ENCODE data around the gene SMG7. TPM values are rescaled to one million over a fixed set of nuclear protein-coding genes. Genes with fewer than 3 reads are reported as not detected.

The SMG7 gene
- total RNA-seq, 4 donors from 2014 or later, result 40.4 to 56.6 (median 51.1) TPM

DNA sequence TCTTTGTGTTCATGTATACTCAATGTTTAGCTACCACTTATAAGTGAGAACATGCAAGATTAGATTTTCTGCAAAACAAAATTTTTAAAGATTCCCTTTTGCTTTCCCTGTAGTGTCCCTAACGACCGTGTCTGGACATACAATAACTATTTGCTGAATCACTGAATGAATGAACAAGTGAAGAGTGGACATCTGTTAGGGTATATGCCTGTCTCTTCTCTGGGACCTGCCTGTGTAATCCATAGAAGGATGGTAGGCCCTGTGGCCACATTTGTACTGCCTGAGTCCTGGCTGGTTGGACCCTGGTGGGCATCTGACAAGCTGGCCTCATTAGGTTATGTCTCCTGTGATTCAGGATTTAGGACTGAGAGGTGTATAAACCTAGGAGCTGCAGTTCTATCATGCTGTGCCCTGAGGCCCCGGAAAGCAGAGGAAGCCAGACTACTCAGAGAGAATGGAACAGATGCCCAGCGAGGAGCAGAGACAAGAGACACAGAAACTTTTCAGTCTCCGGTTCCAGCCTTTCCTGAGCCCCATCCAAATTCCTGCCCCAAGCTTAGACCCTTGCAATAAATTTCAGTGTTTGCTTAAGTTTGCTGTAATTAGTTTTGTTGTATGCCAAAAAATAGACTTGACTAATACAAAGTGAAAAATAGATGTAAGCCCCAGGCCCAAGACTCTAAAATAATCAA lies 125.5 kb downstream of the SMG7 start:
- no peak overlapping the region for H3K4me3 ChIP-seq

DNA sequence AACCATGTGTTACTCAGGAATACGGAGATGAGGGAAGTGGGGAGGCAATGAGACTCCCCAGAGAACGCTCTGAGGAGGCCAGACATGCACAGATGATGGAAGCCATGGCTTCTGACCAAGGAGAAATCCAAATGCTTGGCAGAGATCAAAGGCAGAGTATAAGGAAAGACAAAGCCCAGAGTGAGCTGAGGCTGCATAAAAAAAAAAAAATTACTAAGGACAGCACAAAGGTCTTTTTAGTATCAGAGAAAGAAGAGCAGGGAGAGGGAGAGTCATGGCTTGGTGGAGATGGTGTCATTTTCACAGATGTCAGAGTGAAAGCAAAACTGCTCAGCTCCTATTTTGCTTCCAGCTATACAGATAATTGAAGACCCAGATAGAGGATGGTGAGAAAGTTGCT lies 126.1 kb downstream of the SMG7 start:
- Histone ChIP-seq H3K36me3 (no peaks in the 10 kb centered on the region), H3K9me3 (no peaks in the 10 kb centered on the region), H3K4me1 (peaks cover 0 to 16% (median 3%) of the 10 kb centered on the region in 4 donors), H3K27me3 (no peaks in the 10 kb centered on the region), H3K27ac (peak overlapping the region in 3 of 4 donors; percentile 1 to 40 (median 30)), H3K4me3 (no peak overlapping the region)
- TF ChIP-seq POLR2A (IDR thresholded peaks at IDR 0.05), result no peak
- no peak for TF ChIP-seq EP300 (IDR thresholded peaks at IDR 0.05)
- TF ChIP-seq, protein P1, sequence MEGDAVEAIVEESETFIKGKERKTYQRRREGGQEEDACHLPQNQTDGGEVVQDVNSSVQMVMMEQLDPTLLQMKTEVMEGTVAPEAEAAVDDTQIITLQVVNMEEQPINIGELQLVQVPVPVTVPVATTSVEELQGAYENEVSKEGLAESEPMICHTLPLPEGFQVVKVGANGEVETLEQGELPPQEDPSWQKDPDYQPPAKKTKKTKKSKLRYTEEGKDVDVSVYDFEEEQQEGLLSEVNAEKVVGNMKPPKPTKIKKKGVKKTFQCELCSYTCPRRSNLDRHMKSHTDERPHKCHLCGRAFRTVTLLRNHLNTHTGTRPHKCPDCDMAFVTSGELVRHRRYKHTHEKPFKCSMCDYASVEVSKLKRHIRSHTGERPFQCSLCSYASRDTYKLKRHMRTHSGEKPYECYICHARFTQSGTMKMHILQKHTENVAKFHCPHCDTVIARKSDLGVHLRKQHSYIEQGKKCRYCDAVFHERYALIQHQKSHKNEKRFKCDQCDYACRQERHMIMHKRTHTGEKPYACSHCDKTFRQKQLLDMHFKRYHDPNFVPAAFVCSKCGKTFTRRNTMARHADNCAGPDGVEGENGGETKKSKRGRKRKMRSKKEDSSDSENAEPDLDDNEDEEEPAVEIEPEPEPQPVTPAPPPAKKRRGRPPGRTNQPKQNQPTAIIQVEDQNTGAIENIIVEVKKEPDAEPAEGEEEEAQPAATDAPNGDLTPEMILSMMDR (IDR thresholded peaks at IDR 0.05), result no peak
- DNase-seq (ENCODE audit: low spot score in 2 of 2), result no peak
- 18 to 36% methylated on average over 2 of the region's 2 CpGs for WGBS, 2 donors

More for the DNA sequence above, 125.5 kb downstream of the SMG7 start:
- TF ChIP-seq POLR2A (IDR thresholded peaks at IDR 0.05) (no peak), EP300 (IDR thresholded peaks at IDR 0.05) (no peak)
- TF ChIP-seq, protein P1 (IDR thresholded peaks at IDR 0.05), result no peak
- Histone ChIP-seq H3K36me3 (no peaks in the 10 kb centered on the region), H3K27me3 (no peaks in the 10 kb centered on the region), H3K27ac (peak overlapping the region in 2 of 4 donors; percentile 1 to 40), H3K4me1 (peaks cover 0 to 14% (median 3%) of the 10 kb centered on the region in 4 donors), H3K9me3 (no peaks in the 10 kb centered on the region)
- DNase-seq (ENCODE audit: low spot score in 2 of 2), result no peak
- 56 to 62% methylated on average over 5 of the region's 5 CpGs for WGBS, 2 donors

DNA sequence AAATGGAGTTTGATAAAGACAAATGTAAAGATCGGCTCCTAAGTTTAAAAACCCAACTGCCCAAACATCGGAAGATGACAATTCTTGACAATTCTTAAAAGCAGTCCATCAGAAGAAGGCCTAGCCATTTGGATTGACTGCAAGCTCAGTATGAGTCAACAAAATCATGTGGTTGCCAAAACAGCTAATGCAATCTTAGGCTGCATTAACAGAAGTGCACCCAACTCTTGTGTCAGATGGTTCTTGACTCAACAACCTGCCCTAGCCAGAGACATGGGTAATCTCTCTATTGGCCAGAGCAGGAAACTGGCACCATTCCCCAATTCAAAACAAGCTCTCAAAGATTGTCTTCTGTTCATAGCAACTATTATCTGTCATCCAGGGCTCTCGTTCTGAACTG lies 127.8 kb downstream of the SMG7 start:
- DNase-seq (ENCODE audit: low spot score in 2 of 2), result peak in 1 of 2 donors; percentile 66
- Histone ChIP-seq H3K36me3 (no peaks in the 10 kb centered on the region), H3K9me3 (no peaks in the 10 kb centered on the region), H3K27me3 (no peaks in the 10 kb centered on the region), H3K27ac (no peak overlapping the region), H3K4me3 (no peak overlapping the region), H3K4me1 (peaks cover 0 to 25% (median 6%) of the 10 kb centered on the region in 4 donors)
- TF ChIP-seq EP300 (IDR thresholded peaks at IDR 0.05) (peak in 1 of 2 donors; percentile 77), POLR2A (IDR thresholded peaks at IDR 0.05) (no peak)
- TF ChIP-seq, protein P1 (IDR thresholded peaks at IDR 0.05), result no peak
- WGBS, 2 donors, result 75 to 76% methylated on average over 3 of the region's 3 CpGs

DNA sequence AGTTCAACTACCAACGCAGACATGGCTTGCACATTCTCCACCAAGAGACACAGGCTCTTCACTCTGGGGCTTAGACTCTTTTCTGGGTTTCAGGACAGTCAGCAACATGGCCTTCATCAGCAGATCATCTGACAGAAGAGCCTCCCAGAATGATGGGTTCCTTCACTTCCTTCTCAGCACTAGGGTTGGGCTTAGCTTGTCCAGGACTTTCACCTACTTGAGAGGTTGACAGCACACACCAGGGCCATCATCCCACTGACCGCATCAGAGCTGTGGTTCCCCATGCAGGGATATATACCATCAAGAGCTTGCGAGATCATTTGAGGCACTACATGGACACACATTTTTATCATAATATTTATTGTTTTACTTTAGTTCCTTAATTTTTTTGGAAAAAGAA lies 128.3 kb downstream of the SMG7 start:
- no peaks in the 10 kb centered on the region for H3K9me3 ChIP-seq
- no peak for DNase-seq (ENCODE audit: low spot score in 2 of 2)
- TF ChIP-seq EP300 (IDR thresholded peaks at IDR 0.05), result no peak
- TF ChIP-seq, protein P1 (IDR thresholded peaks at IDR 0.05), result no peak
- TF ChIP-seq POLR2A (IDR thresholded peaks at IDR 0.05), result no peak
- peaks cover 0 to 25% (median 6%) of the 10 kb centered on the region in 4 donors for H3K4me1 ChIP-seq
- WGBS, 2 donors, result 82 to 93% methylated on average over 3 of the region's 3 CpGs
- no peaks in the 10 kb centered on the region for H3K27me3 ChIP-seq
- H3K36me3 ChIP-seq, result no peaks in the 10 kb centered on the region
- no peak overlapping the region for H3K4me3 ChIP-seq
- H3K27ac ChIP-seq, result no peak overlapping the region

DNA sequence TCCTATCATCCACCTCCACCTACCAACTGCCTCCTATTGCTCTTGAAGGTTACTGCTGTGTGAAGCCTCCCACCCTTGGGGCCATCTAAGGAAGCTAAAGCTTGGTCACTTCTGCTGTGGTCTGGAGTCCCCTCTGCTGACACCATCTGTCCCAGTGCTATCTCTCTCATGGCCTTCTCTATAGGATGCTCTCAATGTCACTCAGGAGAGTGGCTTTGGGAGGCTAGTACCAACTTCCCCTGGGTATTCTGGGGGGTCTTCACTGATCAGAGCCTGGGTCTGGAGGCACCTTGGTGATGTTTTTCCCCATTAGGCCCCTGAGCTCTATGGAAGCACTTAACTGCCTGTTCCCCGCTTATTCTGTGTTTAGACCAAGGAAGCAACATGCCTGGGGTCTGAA lies 130.2 kb downstream of the SMG7 start:
- TF ChIP-seq EP300 (IDR thresholded peaks at IDR 0.05) (no peak), POLR2A (IDR thresholded peaks at IDR 0.05) (no peak)
- TF ChIP-seq, protein P1 (IDR thresholded peaks at IDR 0.05), result no peak
- DNase-seq (ENCODE audit: low spot score in 2 of 2), result no peak
- Histone ChIP-seq H3K4me3 (no peak overlapping the region), H3K27me3 (no peaks in the 10 kb centered on the region), H3K36me3 (no peaks in the 10 kb centered on the region), H3K27ac (peak overlapping the region in 1 of 4 donors; percentile 43), H3K9me3 (no peaks in the 10 kb centered on the region), H3K4me1 (peaks cover 0 to 25% (median 6%) of the 10 kb centered on the region in 4 donors)
- WGBS, 2 donors, result 100% methylated on average over 1 of the region's 1 CpG

Data from tibial nerve (tissue), 4 donors.